IMR-90 (cell line): Measurements from ENCODE around the gene CEACAM21. TPM values are rescaled to one million over a fixed set of nuclear protein-coding genes. Genes with fewer than 3 reads are reported as not detected.

Source experiments
- ATAC-seq: fragments of 200-7000 bp; cut with Tn5 transposase; 2 replicates; pipeline ENCODE4 v1.9.1; 2020; ENCODE audit warnings: low read depth, mild to moderate bottlenecking, moderate library complexity
- BruUV-seq: library from RNA; stranded (reverse); fragments of 400-500 nt; replicated peaks from 2 replicates; lab custom pipeline; 2021; lab: Mats Ljungman, UMichigan
- CTCF ChIA-PET: fragments of 300-600 bp; formaldehyde crosslinking; extraction: SDS; loops from one replicate; lab custom pipeline; 2021; ENCODE audit warnings: antibody characterized with exemption; lab: Yijun Ruan, JAX
- POLR2A ChIA-PET: fragments of 300-600 bp; sonication (Branson Sonifier 250); formaldehyde crosslinking; loops from one replicate; lab custom pipeline; 2022; ENCODE audit warnings: antibody characterized with exemption; ENCODE audit not compliant: unreplicated experiment; lab: Charles Lee
- DNase-seq: peaks from one replicate; pipeline ENCODE4 v3.0.0; 2013
- H2AFZ ChIP-seq: replicated peaks from 2 replicates; pipeline ENCODE3; 2013; ENCODE audit warnings: low read length, mild to moderate bottlenecking; ENCODE audit not compliant: poor library complexity
- H2AK5ac ChIP-seq: 2 replicates; pipeline ENCODE4 v1.6.1; 2013; ENCODE audit warnings: low read depth, low read length, inconsistent platforms
- H2AK9ac ChIP-seq: replicated peaks from 2 replicates; pipeline ENCODE3; 2013; ENCODE audit warnings: mild to moderate bottlenecking, low read depth, low read length, moderate library complexity; ENCODE audit not compliant: poor library complexity
- H2BK120ac ChIP-seq: 2 replicates; pipeline ENCODE4 v1.6.1; 2013; ENCODE audit warnings: low read depth, low read length, inconsistent platforms
- H2BK15ac ChIP-seq: 3 replicates; pipeline ENCODE4 v1.6.1; 2013; ENCODE audit warnings: low read depth, low read length, inconsistent platforms
- H2BK20ac ChIP-seq: 2 replicates; pipeline ENCODE4 v1.6.1; 2013; ENCODE audit warnings: low read depth, mild to moderate bottlenecking, inconsistent platforms, low read length, moderate library complexity
- H2BK5ac ChIP-seq: 2 replicates; pipeline ENCODE4 v1.6.1; 2013; ENCODE audit warnings: mild to moderate bottlenecking, low read depth, low read length, inconsistent platforms; ENCODE audit not compliant: poor library complexity, severe bottlenecking
- H3K14ac ChIP-seq: replicated peaks from 2 replicates; pipeline ENCODE4 v1.6.1; 2013; ENCODE audit warnings: low read depth, low read length, inconsistent platforms
- H3K18ac ChIP-seq: 2 replicates; pipeline ENCODE4 v1.6.1; 2013; ENCODE audit warnings: low read depth, low read length, control low read depth
- H3K23ac ChIP-seq: 2 replicates; pipeline ENCODE4 v1.6.1; 2013; ENCODE audit warnings: low read depth, low read length, inconsistent platforms
- H3K27ac ChIP-seq: 2 replicates; pipeline ENCODE4 v1.5.1; 2013; ENCODE audit warnings: mild to moderate bottlenecking, control low read depth, low read length; ENCODE audit not compliant: insufficient read depth
- H3K27me3 ChIP-seq: 2 replicates; pipeline ENCODE4 v1.6.1; 2013; ENCODE audit warnings: low read length; ENCODE audit not compliant: control insufficient read depth, insufficient read depth
- H3K36me3 ChIP-seq: 2 replicates; pipeline ENCODE4 v1.6.1; 2013; ENCODE audit warnings: low read length, mixed read lengths; ENCODE audit not compliant: control insufficient read depth, insufficient read depth
- H3K4ac ChIP-seq: 2 replicates; pipeline ENCODE4 v1.6.1; 2013; ENCODE audit warnings: low read depth, low read length, inconsistent platforms
- H3K4me1 ChIP-seq: 2 replicates; pipeline ENCODE4 v1.6.1; 2013; ENCODE audit warnings: low read length, mixed read lengths; ENCODE audit not compliant: control insufficient read depth, insufficient read depth
- H3K4me2 ChIP-seq: 2 replicates; pipeline ENCODE4 v1.6.1; 2013; ENCODE audit warnings: low read depth, mild to moderate bottlenecking, control low read depth, low read length, moderate library complexity
- H3K4me3 ChIP-seq: 2 replicates; pipeline ENCODE4 v1.5.1; 2013; ENCODE audit warnings: low read depth, mild to moderate bottlenecking, control low read depth, low read length, moderate library complexity; ENCODE audit not compliant: insufficient read depth
- H3K56ac ChIP-seq: 2 replicates; pipeline ENCODE4 v1.6.1; 2013; ENCODE audit warnings: low read length, inconsistent platforms; ENCODE audit not compliant: insufficient read depth; ENCODE audit errors: extremely low read depth
- H3K79me1 ChIP-seq, 2 experiments: 2 replicates each; pipeline ENCODE4 v1.6.1; 2013; ENCODE audit warnings: low read length in 2 of 2, inconsistent platforms in 1 of 2, low read depth in 1 of 2
- H3K9ac ChIP-seq: 2 replicates; pipeline ENCODE4 v1.6.1; 2013; ENCODE audit warnings: low read depth, low read length, control low read depth
- H3K9me1 ChIP-seq: 2 replicates; pipeline ENCODE4 v1.6.1; 2013; ENCODE audit warnings: low read length, inconsistent platforms; ENCODE audit not compliant: insufficient read depth
- H3K9me3 ChIP-seq: 2 replicates; pipeline ENCODE4 v1.6.1; 2013; ENCODE audit warnings: low read length; ENCODE audit not compliant: control insufficient read depth, insufficient read depth
- H4K20me1 ChIP-seq: 2 replicates; pipeline ENCODE4 v1.6.1; 2013; ENCODE audit warnings: low read length, inconsistent platforms; ENCODE audit not compliant: insufficient read depth
- H4K5ac ChIP-seq: 2 replicates; pipeline ENCODE4 v1.6.1; 2013; ENCODE audit warnings: mild to moderate bottlenecking, low read depth, low read length, control low read depth
- H4K8ac ChIP-seq, 2 experiments: 2 replicates each; pipeline ENCODE4 v1.6.1; 2013; ENCODE audit warnings: low read depth in 2 of 2, low read length in 2 of 2, control low read depth in 1 of 2, inconsistent platforms in 1 of 2
- H4K91ac ChIP-seq: 2 replicates; pipeline ENCODE4 v1.6.1; 2013; ENCODE audit warnings: low read depth, low read length, inconsistent platforms; ENCODE audit not compliant: insufficient read depth
- BHLHE40 ChIP-seq: fragments of 150-350 bp; IDR thresholded peaks from 2 replicates; pipeline ENCODE4 v1.6.1; 2016; ENCODE audit warnings: mild to moderate bottlenecking, low read depth, low read length
- CHD1 ChIP-seq: IDR thresholded peaks from 2 replicates; pipeline ENCODE4 v1.6.1; 2012; ENCODE audit warnings: low read depth, low read length, improper control_type of control experiment
- ELK1 ChIP-seq: fragments of 150-350 bp; IDR thresholded peaks from 2 replicates; pipeline ENCODE4 v1.6.1; 2016; ENCODE audit warnings: low read depth, mild to moderate bottlenecking, low read length, moderate library complexity, borderline replicate concordance
- FOS ChIP-seq: fragments of 150-350 bp; IDR thresholded peaks from 2 replicates; pipeline ENCODE4 v1.6.1; 2016; ENCODE audit warnings: low read depth, low read length
- MAFK ChIP-seq: IDR thresholded peaks from 2 replicates; pipeline ENCODE4 v1.6.1; 2012; ENCODE audit warnings: low read depth, low read length, improper control_type of control experiment
- NFE2L2 ChIP-seq: fragments of 150-350 bp; IDR thresholded peaks from 2 replicates; pipeline ENCODE4 v1.6.1; 2016; ENCODE audit warnings: low read depth, mild to moderate bottlenecking, low read length
- POLR2A ChIP-seq: IDR thresholded peaks from 2 replicates; pipeline ENCODE4 v1.6.1; 2012; ENCODE audit warnings: mild to moderate bottlenecking, low read depth, low read length
- RAD21 ChIP-seq: IDR thresholded peaks from 2 replicates; pipeline ENCODE4 v1.6.1; 2012; ENCODE audit warnings: low read length, improper control_type of control experiment
- RFX5 ChIP-seq: IDR thresholded peaks from 2 replicates; pipeline ENCODE4 v1.8.0; 2012; ENCODE audit warnings: low read depth, mild to moderate bottlenecking, low read length, moderate library complexity
- SMC3 ChIP-seq: fragments of 150-350 bp; IDR thresholded peaks from 2 replicates; pipeline ENCODE4 v1.6.1; 2016; ENCODE audit warnings: low read depth, mild to moderate bottlenecking, antibody characterized with exemption, low read length, moderate library complexity
- USF2 ChIP-seq: fragments of 150-350 bp; IDR thresholded peaks from 2 replicates; pipeline ENCODE4 v1.6.1; 2017; ENCODE audit warnings: mild to moderate bottlenecking, antibody characterized with exemption, low read length, low read depth
- WGBS, 2 experiments: methylation state at CpG; one replicate each; pipeline versions ENCODE4 v1.1.5 to v1.1.7; 2013; ENCODE audit warnings: missing lambda C conversion rate in 2 of 2; ENCODE audit not compliant: insufficient read length in 1 of 2; ENCODE audit errors: extremely low coverage in 2 of 2; 5-methylcytosine and 5-hydroxymethylcytosine counted together
- dilution Hi-C: fragments of 300-500 bp; cut with HindIII; formaldehyde crosslinking; loops from one replicate; pipeline ENCODE4 v1.14.3; 2018; ENCODE audit warnings: low sequenced_read_pairs; ENCODE audit not compliant: unreplicated experiment
- in situ Hi-C: fragments of 300-500 bp; cut with MboI; formaldehyde crosslinking; loops from 3 replicates; pipeline ENCODE4 v1.14.3; 2019; ENCODE audit warnings: low sequenced_read_pairs, inconsistent platforms, mixed read lengths
- intact Hi-C: fragments of 100-400 bp; cut with micrococcal nuclease; formaldehyde crosslinking; loops from 2 replicates; pipeline ENCODE4 v1.10.0; 2022
- polyA plus RNA-seq, 3 experiments: library from polyadenylated mRNA; depleted of rRNA; stranded (reverse); fragments of >200 nt; gene quantifications; 2 replicates each; pipeline ENCODE4 v1.2.3, GENCODE V29; 2012; ENCODE audit warnings: low replicate concordance in 1 of 3
- total RNA-seq: library from RNA; depleted of rRNA; stranded (reverse); fragments of >200 nt; gene quantifications from 2 replicates; pipeline ENCODE4 v1.2.3, GENCODE V29; 2012

The CEACAM21 gene
- total and polyA plus RNA-seq, 2 of the 4 experiments (the other 2 are of a cell fraction), result not detected

GRCh38 chr19:41621226-41621625 lies 45.3 kb downstream of the CEACAM21 start:
- Histone ChIP-seq H2BK120ac (no peak overlapping the region), H4K8ac (no peak overlapping the region), H3K4me2 (no peak overlapping the region), H4K91ac (no peak overlapping the region), H2BK15ac (no peak overlapping the region), H3K9me1 (no peaks in the 10 kb centered on the region), H3K18ac (no peak overlapping the region), H3K36me3 (no peaks in the 10 kb centered on the region), H3K27me3 (no peaks in the 10 kb centered on the region), H3K23ac (no peak overlapping the region), H2AK5ac (no peak overlapping the region), H3K4me1 (no peaks in the 10 kb centered on the region), H4K20me1 (no peaks in the 10 kb centered on the region), H4K5ac (no peak overlapping the region), H2BK20ac (no peak overlapping the region), H3K27ac (no peak overlapping the region), H3K14ac (no peak overlapping the region), H2BK5ac (no peak overlapping the region), H3K9me3 (no peaks in the 10 kb centered on the region), H2AFZ (no peak overlapping the region), H3K4ac (no peak overlapping the region), H3K79me1 (no peaks in the 10 kb centered on the region), H3K4me3 (no peak overlapping the region), H3K56ac (no peak overlapping the region), H2AK9ac (no peak overlapping the region), H3K9ac (no peak overlapping the region)
- dilution Hi-C loops, result no loop called here
- WGBS, 2 experiments, result no CpG with 5 or more reads among the region's 4 CpGs
- POLR2A ChIA-PET, result no interaction called here
- DNase-seq (no peak), ATAC-seq (no peak)
- in situ Hi-C loops, result no loop called here
- BruUV-seq, result no TSS peak
- intact Hi-C loops, result no loop called here
- TF ChIP-seq USF2 (no peak), POLR2A (no peak), CHD1 (no peak), RFX5 (no peak), NFE2L2 (no peak), RAD21 (no peak), SMC3 (no peak), MAFK (no peak), BHLHE40 (no peak), FOS (no peak), ELK1 (no peak)
- CTCF ChIA-PET, result no interaction called here
